GM12878 (cell line): ENCODE results near the gene MAP4. TPM values are rescaled to one million over a fixed set of nuclear protein-coding genes. Genes with fewer than 3 reads are reported as not detected.
"Not testable (repeated sequence)": the region's sequence is repeated elsewhere in the genome, so short reads cannot be mapped to it uniquely, and the experiment has no call there.

Source experiments
- ATAC-seq: fragments of 200-7000 bp; cut with Tn5 transposase; 3 replicates; pipeline ENCODE4 v1.9.1; 2020; ENCODE audit warnings: mild to moderate bottlenecking, moderate library complexity
- BruUV-seq: library from RNA; stranded (reverse); fragments of 400-500 nt; replicated peaks from 2 replicates; lab custom pipeline; 2021; lab: Mats Ljungman, UMichigan
- CTCF ChIA-PET: fragments of 300-600 bp; sonication (Branson Sonifier 250); formaldehyde crosslinking; extraction: SDS; loops from one replicate; lab custom pipeline; 2021; ENCODE audit warnings: inconsistent platforms; lab: Yijun Ruan, JAX
- POLR2A ChIA-PET: fragments of 350-600 bp; formaldehyde crosslinking; extraction: SDS; loops from one replicate; lab custom pipeline; 2021; ENCODE audit warnings: inconsistent platforms; lab: Charles Lee
- RAD21 ChIA-PET: fragments of 300-600 bp; sonication (Branson Sonifier 250); formaldehyde crosslinking; loops from one replicate; lab custom pipeline; 2023; ENCODE audit warnings: antibody characterized with exemption; ENCODE audit not compliant: unreplicated experiment; lab: Charles Lee
- SMC1A ChIA-PET: fragments of 300-600 bp; sonication (Branson Sonifier 250); formaldehyde crosslinking; loops from one replicate; lab custom pipeline; 2023; ENCODE audit not compliant: unreplicated experiment, uncharacterized antibody; lab: Charles Lee
- DNase-seq: peaks from one replicate; pipeline ENCODE4 v3.0.0-alpha.2; 2011; ENCODE audit warnings: low read depth, low spot score
- FAIRE-seq: peaks from 3 replicates; lab custom pipeline; 2011; peaks lifted over from hg19 to GRCh38; lab: Jason Lieb, UNC
- H2AFZ ChIP-seq: 2 replicates; pipeline ENCODE4 v1.6.0; 2011; ENCODE audit warnings: low read depth, low read length, control low read depth; ENCODE audit not compliant: control insufficient read depth
- H3K27ac ChIP-seq: 2 replicates; pipeline ENCODE4 v1.5.1; 2011; ENCODE audit warnings: control low read depth; ENCODE audit not compliant: control insufficient read depth, insufficient read depth
- H3K27me3 ChIP-seq, 2 experiments: replicated peaks in 1 of 2; 2 replicates each; pipeline versions ENCODE4 v1.6.0 to v1.6.1; 2011; ENCODE audit warnings: low read length in 1 of 2; ENCODE audit not compliant: control insufficient read depth in 2 of 2, insufficient read depth in 2 of 2
- H3K36me3 ChIP-seq, 2 experiments: 2 replicates each; pipeline ENCODE4 v1.5.1; 2011; ENCODE audit warnings: low read length in 1 of 2; ENCODE audit not compliant: control insufficient read depth in 2 of 2, insufficient read depth in 2 of 2
- H3K4me1 ChIP-seq: 2 replicates; pipeline ENCODE4 v1.6.1; 2011; ENCODE audit warnings: mild to moderate bottlenecking, low read length, moderate library complexity, mixed read lengths; ENCODE audit not compliant: control insufficient read depth, insufficient read depth
- H3K4me2 ChIP-seq: 2 replicates; pipeline ENCODE4 v1.6.0; 2011; ENCODE audit warnings: control low read depth; ENCODE audit not compliant: control insufficient read depth, insufficient read depth
- H3K4me3 ChIP-seq: fragments of 200-600 bp; sonication (generic); 2 replicates; pipeline ENCODE4 v1.5.1; 2016
- H3K79me2 ChIP-seq: 2 replicates; pipeline ENCODE4 v1.6.0; 2011; ENCODE audit warnings: low read length; ENCODE audit not compliant: control insufficient read depth, insufficient read depth
- H3K9ac ChIP-seq: 2 replicates; pipeline ENCODE4 v1.8.0; 2011; ENCODE audit warnings: low read length, control low read depth, mixed read lengths; ENCODE audit not compliant: control insufficient read depth, insufficient read depth
- H3K9me3 ChIP-seq: replicated peaks from 3 replicates; pipeline ENCODE4 v1.5.1; 2011; ENCODE audit warnings: mild to moderate bottlenecking, low read length; ENCODE audit not compliant: control insufficient read depth, insufficient read depth
- H4K20me1 ChIP-seq: 2 replicates; pipeline ENCODE4 v1.6.0; 2011; ENCODE audit not compliant: control insufficient read depth, insufficient read depth
- DPF2 ChIP-seq: fragments of 450-650 bp; IDR thresholded peaks from 2 replicates; pipeline ENCODE4 v1.6.1; 2017; ENCODE audit warnings: mild to moderate bottlenecking
- FOXM1 ChIP-seq: IDR thresholded peaks from 2 replicates; pipeline ENCODE4 v1.6.1; 2012; ENCODE audit warnings: low read depth, mild to moderate bottlenecking, inconsistent platforms, low read length, moderate library complexity
- NR2C2 ChIP-seq: IDR thresholded peaks from 2 replicates; pipeline ENCODE4 v1.6.1; 2011; ENCODE audit warnings: borderline replicate concordance, low read depth; ENCODE audit not compliant: control insufficient read depth, insufficient read length
- SPI1 ChIP-seq: IDR thresholded peaks from 2 replicates; pipeline ENCODE4 v1.6.1; 2011; ENCODE audit warnings: low read depth, mild to moderate bottlenecking, low read length, moderate library complexity, borderline replicate concordance; ENCODE audit not compliant: insufficient read depth
- SREBF1 ChIP-seq: IDR thresholded peaks from 2 replicates; pipeline ENCODE4 v1.6.1; 2012; ENCODE audit warnings: mild to moderate bottlenecking, low read length
- STAT3 ChIP-seq: IDR thresholded peaks from 2 replicates; pipeline ENCODE4 v1.6.1; 2011; ENCODE audit warnings: low read depth, low read length, improper control_type of control experiment
- ZZZ3 ChIP-seq: IDR thresholded peaks from 2 replicates; pipeline ENCODE4 v1.6.1; 2011; ENCODE audit warnings: low read depth; ENCODE audit not compliant: control insufficient read depth, insufficient read length
- WGBS: methylation state at CpG from one replicate; pipeline ENCODE4 v1.1.6; 2016; ENCODE audit warnings: low lambda C conversion rate; ENCODE audit not compliant: insufficient replicate concordance, insufficient coverage; ENCODE audit errors: missing lambda C conversion rate; 5-methylcytosine and 5-hydroxymethylcytosine counted together
- in situ Hi-C: fragments of 300-500 bp; cut with MboI; formaldehyde crosslinking; loops from 9 replicates; pipeline ENCODE4 v1.14.3; 2018; ENCODE audit warnings: mixed read lengths
- intact Hi-C: fragments of 100-400 bp; cut with micrococcal nuclease; formaldehyde crosslinking; loops from one replicate; pipeline ENCODE4 v1.14.2; 2022; ENCODE audit not compliant: unreplicated experiment
- polyA plus RNA-seq, 11 experiments: library from polyadenylated mRNA; depleted of rRNA in 4 of 11; unstranded in 6 of 11; stranded (reverse) in 5 of 11; fragments of >200 nt; fragmentation: Nextera tagmentation in 4 of 11; fragmentation: Illumina TruSeq in 1 of 11; extraction: Ambion mirVana in 4 of 11; extraction: Trizol in 1 of 11; gene quantifications; 1 replicate in 1 of 11; 2 replicates in 10 of 11; pipeline versions ENCODE4 v1.2.1 to v1.2.3, GENCODE V29; 2011 to 2016; ENCODE audit warnings: inconsistent platforms in 2 of 11, missing spikeins in 2 of 11, low read depth in 1 of 11
- total RNA-seq, 4 experiments: library from RNA; depleted of rRNA in 3 of 4; stranded (reverse); fragments of >200 nt in 3 of 4; fragmentation: Illumina TruSeq in 1 of 4; extraction: Trizol in 1 of 4; gene quantifications; 2 replicates each; pipeline versions ENCODE4 v1.2.1 to v1.2.3, GENCODE V29; 2013 to 2021
- TF ChIP-seq, protein P1 (sequence below): IDR thresholded peaks from 2 replicates; pipeline ENCODE4 v1.6.1; 2011; ENCODE audit warnings: mild to moderate bottlenecking, low read depth, low read length, moderate library complexity; ENCODE audit not compliant: insufficient replicate concordance
- TF ChIP-seq, protein P2 (sequence below): IDR thresholded peaks from 2 replicates; pipeline ENCODE4 v1.6.1; 2011; ENCODE audit warnings: borderline replicate concordance, low read depth, mild to moderate bottlenecking, moderate library complexity, low read length; ENCODE audit not compliant: insufficient read depth, poor library complexity, severe bottlenecking
- TF ChIP-seq, protein P3 (sequence below): fragments of 450-650 bp; IDR thresholded peaks from 2 replicates; pipeline ENCODE4 v1.6.1; 2014; ENCODE audit warnings: mild to moderate bottlenecking

Gene MAP4
- total and polyA plus RNA-seq, 10 of the 15 experiments (the other 5 are each of a cell fraction or from before 2014, with no cell fraction given), result 22.2 to 145 (median 47.2) TPM

DNA sequence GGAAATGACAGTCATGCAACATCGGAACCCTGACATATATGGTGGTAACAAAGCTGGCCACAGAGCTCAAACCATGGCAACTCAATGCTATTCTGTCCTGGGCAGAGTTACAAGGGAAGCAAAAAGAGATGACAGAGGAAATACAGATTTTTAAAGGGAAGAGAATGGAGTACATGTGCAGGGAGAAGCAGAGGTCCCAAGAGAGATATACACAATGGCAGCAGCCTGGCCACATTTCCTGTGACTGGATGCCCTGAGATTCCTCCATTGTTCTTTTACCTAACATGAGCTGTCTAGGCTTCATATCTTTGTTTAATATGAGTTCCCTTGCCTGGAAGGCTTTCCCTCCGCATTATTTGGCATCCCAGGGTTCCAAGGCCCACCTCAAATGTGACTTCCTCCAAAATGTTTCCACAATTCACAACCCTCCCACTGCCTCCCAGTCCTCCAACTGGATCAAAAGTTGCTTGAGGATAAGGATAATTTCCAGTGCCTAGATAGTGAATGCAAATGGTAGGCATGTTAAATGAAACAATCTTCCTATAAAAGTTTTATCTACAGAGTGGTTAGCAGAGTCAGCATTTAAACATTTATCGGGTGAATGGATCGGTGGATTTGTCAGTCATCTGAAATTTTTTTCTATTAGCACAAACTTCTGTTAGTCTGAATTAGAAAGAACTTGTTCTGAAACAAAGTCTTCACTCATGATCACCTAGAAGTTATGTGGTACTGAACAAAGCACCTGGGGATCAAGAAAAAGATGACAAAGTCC lies 127.0 kb downstream of the MAP4 start:
- WGBS, result 98% methylated on average over 4 of the region's 4 CpGs
- no peak overlapping the region for H3K4me3 ChIP-seq
- no peak overlapping the region for H3K4me2 ChIP-seq
- POLR2A ChIA-PET, result no interaction called here
- peaks cover 4 to 8% of the 10 kb centered on the region in 2 experiments; a peak in 3 of 4 replicates for H3K36me3 ChIP-seq
- H2AFZ ChIP-seq, result no peak overlapping the region
- H3K4me1 ChIP-seq, result peaks cover 4% of the 10 kb centered on the region; the same call in 1 of the 2 replicates
- no peaks in the 10 kb centered on the region for H3K9me3 ChIP-seq
- BruUV-seq, result no TSS peak
- DNase-seq (no peak), FAIRE-seq (no peak), ATAC-seq (no peak)
- in situ Hi-C loops, result no loop called here
- intact Hi-C loops, result no loop called here
- TF ChIP-seq ZZZ3 (no peak), SPI1 (no peak), FOXM1 (no peak), NR2C2 (no peak), STAT3 (no peak), SREBF1 (no peak), DPF2 (no peak)
- TF ChIP-seq, protein P1, sequence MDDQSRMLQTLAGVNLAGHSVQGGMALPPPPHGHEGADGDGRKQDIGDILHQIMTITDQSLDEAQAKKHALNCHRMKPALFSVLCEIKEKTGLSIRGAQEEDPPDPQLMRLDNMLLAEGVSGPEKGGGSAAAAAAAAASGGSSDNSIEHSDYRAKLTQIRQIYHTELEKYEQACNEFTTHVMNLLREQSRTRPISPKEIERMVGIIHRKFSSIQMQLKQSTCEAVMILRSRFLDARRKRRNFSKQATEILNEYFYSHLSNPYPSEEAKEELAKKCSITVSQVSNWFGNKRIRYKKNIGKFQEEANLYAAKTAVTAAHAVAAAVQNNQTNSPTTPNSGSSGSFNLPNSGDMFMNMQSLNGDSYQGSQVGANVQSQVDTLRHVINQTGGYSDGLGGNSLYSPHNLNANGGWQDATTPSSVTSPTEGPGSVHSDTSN, result no peak
- TF ChIP-seq, protein P2, sequence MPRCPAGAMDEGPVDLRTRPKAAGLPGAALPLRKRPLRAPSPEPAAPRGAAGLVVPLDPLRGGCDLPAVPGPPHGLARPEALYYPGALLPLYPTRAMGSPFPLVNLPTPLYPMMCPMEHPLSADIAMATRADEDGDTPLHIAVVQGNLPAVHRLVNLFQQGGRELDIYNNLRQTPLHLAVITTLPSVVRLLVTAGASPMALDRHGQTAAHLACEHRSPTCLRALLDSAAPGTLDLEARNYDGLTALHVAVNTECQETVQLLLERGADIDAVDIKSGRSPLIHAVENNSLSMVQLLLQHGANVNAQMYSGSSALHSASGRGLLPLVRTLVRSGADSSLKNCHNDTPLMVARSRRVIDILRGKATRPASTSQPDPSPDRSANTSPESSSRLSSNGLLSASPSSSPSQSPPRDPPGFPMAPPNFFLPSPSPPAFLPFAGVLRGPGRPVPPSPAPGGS, result no peak
- TF ChIP-seq, protein P3, sequence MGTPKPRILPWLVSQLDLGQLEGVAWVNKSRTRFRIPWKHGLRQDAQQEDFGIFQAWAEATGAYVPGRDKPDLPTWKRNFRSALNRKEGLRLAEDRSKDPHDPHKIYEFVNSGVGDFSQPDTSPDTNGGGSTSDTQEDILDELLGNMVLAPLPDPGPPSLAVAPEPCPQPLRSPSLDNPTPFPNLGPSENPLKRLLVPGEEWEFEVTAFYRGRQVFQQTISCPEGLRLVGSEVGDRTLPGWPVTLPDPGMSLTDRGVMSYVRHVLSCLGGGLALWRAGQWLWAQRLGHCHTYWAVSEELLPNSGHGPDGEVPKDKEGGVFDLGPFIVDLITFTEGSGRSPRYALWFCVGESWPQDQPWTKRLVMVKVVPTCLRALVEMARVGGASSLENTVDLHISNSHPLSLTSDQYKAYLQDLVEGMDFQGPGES, result no peak
- SMC1A ChIA-PET, result interaction anchor here (0.6 to 1.2 kb wide), 2 partner anchors 9 to 262 kb away, joined by 3 to 4 read pairs; no protein-coding TSS in a partner anchor
- no peak overlapping the region for H3K27ac ChIP-seq
- CTCF ChIA-PET, result interaction anchor here (0.7 kb wide), 1 partner anchor 25 kb away, joined by 3 read pairs; no protein-coding TSS in a partner anchor
- no peaks in the 10 kb centered on the region for H3K79me2 ChIP-seq
- no peaks in the 10 kb centered on the region for H4K20me1 ChIP-seq
- H3K9ac ChIP-seq, result no peak overlapping the region
- RAD21 ChIA-PET, result no interaction called here
- no peaks in the 10 kb centered on the region for H3K27me3 ChIP-seq

DNA sequence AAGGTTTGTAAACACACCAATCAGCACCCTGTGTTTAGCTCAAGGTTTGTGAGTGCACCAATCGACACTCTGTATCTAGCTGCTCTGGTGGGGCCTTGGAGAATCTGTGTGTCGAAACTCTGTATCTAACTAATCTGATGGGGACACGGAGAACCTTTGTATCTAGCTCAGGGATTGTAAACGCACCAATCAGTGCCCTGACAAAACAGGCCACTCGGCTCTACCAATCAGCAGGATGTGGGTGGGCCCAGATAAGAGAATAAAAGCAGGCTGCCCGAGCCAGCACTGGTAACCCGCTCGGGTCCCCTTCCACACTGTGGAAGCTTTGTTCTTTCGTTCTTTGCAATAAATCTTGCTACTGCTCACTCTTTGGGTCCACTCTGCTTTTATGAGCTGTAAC lies 128.2 kb downstream of the MAP4 start:
- FAIRE-seq, H4K20me1 ChIP-seq, H3K9ac ChIP-seq, DNase-seq, BruUV-seq, intact Hi-C loops, H3K9me3 ChIP-seq, H3K4me2 ChIP-seq, in situ Hi-C loops, ATAC-seq, RAD21 ChIA-PET, H3K4me1 ChIP-seq, H3K36me3 ChIP-seq, H3K4me3 ChIP-seq, H3K79me2 ChIP-seq, H2AFZ ChIP-seq, H3K27ac ChIP-seq, POLR2A ChIA-PET, H3K27me3 ChIP-seq: not testable (repeated sequence)
- over 99% methylated on average over 9 of the region's 9 CpGs for WGBS
- SMC1A ChIA-PET, result interaction anchor here (1.2 kb wide), 1 partner anchor 263 kb away, joined by 3 read pairs; no protein-coding TSS in a partner anchor
- CTCF ChIA-PET, result interaction anchor here (1.2 kb wide), 1 partner anchor 263 kb away, joined by 4 read pairs; no protein-coding TSS in a partner anchor
